CD14-positive monocyte (primary cell): ENCODE measurements around the gene PNLIP. TPM values are rescaled to one million over a fixed set of nuclear protein-coding genes. Genes with fewer than 3 reads are reported as not detected.

Source experiments
- DNase-seq, 3 donors: peaks; one replicate each; pipeline ENCODE4 v3.0.0-alpha.2; 2011 to 2022
- H2AFZ ChIP-seq: 2 replicates; pipeline ENCODE4 v1.6.0; 2012; ENCODE audit warnings: mild to moderate bottlenecking, low read depth, low read length, inconsistent platforms; ENCODE audit not compliant: insufficient read depth, poor library complexity, severe bottlenecking
- H3K27ac ChIP-seq, 2 donors: 1 replicate in 1 of 2; 2 replicates in 1 of 2; pipeline ENCODE4 v1.5.1; 2012 to 2013; ENCODE audit warnings: low read length in 2 of 2, control low read depth in 1 of 2, inconsistent platforms in 1 of 2, low read depth in 1 of 2, mild to moderate bottlenecking in 1 of 2
- H3K27me3 ChIP-seq, 2 donors: one replicate each; pipeline versions ENCODE4 v1.6.0 to v1.6.1; 2011 to 2013; ENCODE audit warnings: low read length in 2 of 2; ENCODE audit not compliant: control insufficient read depth in 2 of 2, insufficient read depth in 2 of 2
- H3K36me3 ChIP-seq, 2 donors: replicated peaks in 1 of 2; 1 replicate in 1 of 2; 2 replicates in 1 of 2; pipeline versions ENCODE4 v1.5.1 to v1.6.1; 2012 to 2013; ENCODE audit warnings: low read length in 2 of 2, control low read depth in 1 of 2, inconsistent platforms in 1 of 2, mild to moderate bottlenecking in 1 of 2; ENCODE audit not compliant: insufficient read depth in 2 of 2, control insufficient read depth in 1 of 2
- H3K4me1 ChIP-seq, 2 donors: 1 replicate in 1 of 2; 2 replicates in 1 of 2; pipeline versions ENCODE4 v1.5.1 to v1.6.1; 2012 to 2013; ENCODE audit warnings: low read length in 2 of 2, control low read depth in 1 of 2, inconsistent platforms in 1 of 2, mild to moderate bottlenecking in 1 of 2, moderate library complexity in 1 of 2; ENCODE audit not compliant: insufficient read depth in 2 of 2, control insufficient read depth in 1 of 2
- H3K4me2 ChIP-seq: replicated peaks from 2 replicates; pipeline ENCODE3; 2012; ENCODE audit warnings: low read length, moderate library complexity, mild to moderate bottlenecking; ENCODE audit not compliant: poor library complexity, severe bottlenecking; ENCODE audit errors: extremely low read depth
- H3K4me3 ChIP-seq, 3 experiments: fragments of 200-600 bp in 1 of 3; sonication (generic) in 1 of 3; replicated peaks in 1 of 3; 1 replicate in 2 of 3; 2 replicates in 1 of 3; pipeline ENCODE4 v1.5.1; 2011 to 2013; ENCODE audit warnings: low read length in 3 of 3, mild to moderate bottlenecking in 3 of 3, control low read depth in 2 of 3, low read depth in 2 of 3, inconsistent platforms in 1 of 3, moderate library complexity in 1 of 3
- H3K79me2 ChIP-seq: 2 replicates; pipeline ENCODE4 v1.6.0; 2012; ENCODE audit warnings: mild to moderate bottlenecking, control low read depth, inconsistent platforms, low read length, moderate library complexity; ENCODE audit not compliant: insufficient read depth
- H3K9ac ChIP-seq: 2 replicates; pipeline ENCODE4 v1.6.0; 2017; ENCODE audit warnings: low read length, mild to moderate bottlenecking; ENCODE audit not compliant: insufficient read depth, poor library complexity, severe bottlenecking
- H3K9me3 ChIP-seq, 2 donors: replicated peaks in 1 of 2; 1 replicate in 1 of 2; 2 replicates in 1 of 2; pipeline versions ENCODE4 v1.5.1 to v1.6.1; 2012 to 2013; ENCODE audit warnings: low read length in 2 of 2, control low read depth in 1 of 2; ENCODE audit not compliant: control insufficient read depth in 1 of 2, insufficient read depth in 1 of 2
- H4K20me1 ChIP-seq: 2 replicates; pipeline ENCODE4 v1.6.0; 2012; ENCODE audit warnings: mild to moderate bottlenecking, low read length, control low read depth, moderate library complexity; ENCODE audit not compliant: insufficient read depth
- H3K27ac Mint-ChIP-seq, 7 donors: one replicate each; pipeline ENCODE4 v1.8.0; 2020; ENCODE audit warnings: mild to moderate bottlenecking in 7 of 7, mixed read lengths in 7 of 7, moderate library complexity in 6 of 7, inconsistent platforms in 2 of 7
- H3K27me3 Mint-ChIP-seq, 3 donors: one replicate each; pipeline ENCODE4 v1.8.0; 2021 to 2022; ENCODE audit warnings: low read depth in 3 of 3, mild to moderate bottlenecking in 3 of 3, mixed read lengths in 3 of 3, moderate library complexity in 3 of 3, inconsistent platforms in 1 of 3
- H3K36me3 Mint-ChIP-seq, 2 donors: one replicate each; pipeline ENCODE4 v1.8.0; 2020; ENCODE audit warnings: mixed read lengths in 2 of 2, inconsistent platforms in 1 of 2, mild to moderate bottlenecking in 1 of 2
- H3K4me1 Mint-ChIP-seq: one replicate; pipeline ENCODE4 v1.8.0; 2020; ENCODE audit warnings: mild to moderate bottlenecking, mixed read lengths
- H3K4me3 Mint-ChIP-seq, 2 donors: one replicate each; pipeline ENCODE4 v1.8.0; 2020; ENCODE audit warnings: mild to moderate bottlenecking in 2 of 2, mixed read lengths in 2 of 2, moderate library complexity in 1 of 2
- H3K9me3 Mint-ChIP-seq, 7 donors: one replicate each; pipeline ENCODE4 v1.8.0; 2020 to 2022; ENCODE audit warnings: mixed read lengths in 7 of 7, mild to moderate bottlenecking in 6 of 7, moderate library complexity in 6 of 7, inconsistent platforms in 2 of 7
- CTCF ChIP-seq: fragments of 200-600 bp; IDR thresholded peaks from one replicate; pipeline ENCODE4 v1.8.0; 2022; ENCODE audit warnings: antibody characterized with exemption, mild to moderate bottlenecking
- WGBS: methylation state at CpG from one replicate; pipeline ENCODE4 v1.1.5; 2013; ENCODE audit warnings: missing lambda C conversion rate; ENCODE audit not compliant: insufficient coverage; 5-methylcytosine and 5-hydroxymethylcytosine counted together
- intact Hi-C, 2 donors: fragments of 100-400 bp; cut with micrococcal nuclease; formaldehyde crosslinking; loops; one replicate each; pipeline versions ENCODE4 v1.15.0 to v1.15.1; 2023
- polyA plus RNA-seq, 3 donors: library from polyadenylated mRNA; depleted of rRNA in 1 of 3; unstranded in 2 of 3; stranded (reverse) in 1 of 3; fragments of 300-500 nt in 2 of 3; fragments of >200 nt in 1 of 3; fragmentation: Illumina TruSeq in 2 of 3; gene quantifications; 1 replicate in 2 of 3; 2 replicates in 1 of 3; pipeline ENCODE4 v1.2.3, GENCODE V29; 2012 to 2021

Gene PNLIP
- polyA plus RNA-seq, 3 donors: not detected

DNA sequence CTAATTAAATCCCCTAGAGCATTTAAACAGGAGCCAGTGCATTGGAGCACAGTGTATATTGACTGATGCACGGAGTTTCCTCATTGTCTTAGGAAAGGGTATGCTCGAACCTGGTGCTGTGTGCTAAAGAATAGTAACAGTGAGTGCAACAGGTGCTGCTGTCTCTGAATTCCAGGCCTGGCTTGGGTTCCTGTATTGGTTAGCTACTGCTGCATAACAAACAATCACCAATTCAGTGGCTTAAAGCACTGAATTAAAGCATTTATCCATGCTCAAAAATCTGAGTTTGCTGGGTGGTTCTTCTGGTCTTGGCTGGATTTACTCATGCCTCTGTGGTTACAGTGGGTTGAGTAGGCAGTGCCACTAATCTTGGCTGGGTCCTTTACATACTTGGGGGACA is 43.3 kb downstream of the PNLIP start:
- no CpG with 5 or more reads among the region's 2 CpGs for WGBS
- Histone ChIP-seq H3K36me3 (no peaks in the 10 kb centered on the region), H3K79me2 (no peaks in the 10 kb centered on the region), H3K4me1 (no peaks in the 10 kb centered on the region), H3K4me3 (no peak overlapping the region), H2AFZ (no peak overlapping the region), H3K27me3 (no peaks in the 10 kb centered on the region), H3K9me3 (no peaks in the 10 kb centered on the region), H4K20me1 (no peaks in the 10 kb centered on the region), H3K9ac (no peak overlapping the region), H3K4me2 (no peak overlapping the region), H3K27ac (no peak overlapping the region)
- no peaks in the 10 kb centered on the region for H3K4me1 Mint-ChIP-seq
- peaks cover 0 to 3% (median 2%) of the 10 kb centered on the region in 7 donors for H3K9me3 Mint-ChIP-seq
- no peak overlapping the region for H3K27ac Mint-ChIP-seq
- intact Hi-C loops: no loop called here
- no peak for DNase-seq
- H3K4me3 Mint-ChIP-seq: no peak overlapping the region
- TF ChIP-seq CTCF: no peak
- peaks cover 0 to 5% (median 0%) of the 10 kb centered on the region in 3 donors for H3K27me3 Mint-ChIP-seq
- H3K36me3 Mint-ChIP-seq: no peaks in the 10 kb centered on the region

GRCh38 chr10:116589926-116590325 is 44.2 kb downstream of the PNLIP start:
- no peak overlapping the region for H3K27ac Mint-ChIP-seq
- H3K4me3 ChIP-seq: no peak overlapping the region
- H3K9me3 ChIP-seq: no peaks in the 10 kb centered on the region
- H3K9me3 Mint-ChIP-seq: peaks cover 0 to 3% (median 2%) of the 10 kb centered on the region in 7 donors
- H3K27me3 Mint-ChIP-seq: peaks cover 0 to 5% (median 0%) of the 10 kb centered on the region in 3 donors
- H2AFZ ChIP-seq: no peak overlapping the region
- intact Hi-C loops: no loop called here
- WGBS: 93% methylated on average over 2 of the region's 2 CpGs
- TF ChIP-seq CTCF: no peak
- H3K27ac ChIP-seq: no peak overlapping the region
- H3K79me2 ChIP-seq: no peaks in the 10 kb centered on the region
- H3K36me3 Mint-ChIP-seq: no peaks in the 10 kb centered on the region
- H3K4me3 Mint-ChIP-seq: no peak overlapping the region
- H3K9ac ChIP-seq: no peak overlapping the region
- H3K4me2 ChIP-seq: no peak overlapping the region
- H3K4me1 ChIP-seq: no peaks in the 10 kb centered on the region
- H3K4me1 Mint-ChIP-seq: no peaks in the 10 kb centered on the region
- H3K27me3 ChIP-seq: no peaks in the 10 kb centered on the region
- DNase-seq: no peak
- H3K36me3 ChIP-seq: no peaks in the 10 kb centered on the region
- H4K20me1 ChIP-seq: no peaks in the 10 kb centered on the region
